ENCODE measurements around the gene SLC35E4.

DNA sequence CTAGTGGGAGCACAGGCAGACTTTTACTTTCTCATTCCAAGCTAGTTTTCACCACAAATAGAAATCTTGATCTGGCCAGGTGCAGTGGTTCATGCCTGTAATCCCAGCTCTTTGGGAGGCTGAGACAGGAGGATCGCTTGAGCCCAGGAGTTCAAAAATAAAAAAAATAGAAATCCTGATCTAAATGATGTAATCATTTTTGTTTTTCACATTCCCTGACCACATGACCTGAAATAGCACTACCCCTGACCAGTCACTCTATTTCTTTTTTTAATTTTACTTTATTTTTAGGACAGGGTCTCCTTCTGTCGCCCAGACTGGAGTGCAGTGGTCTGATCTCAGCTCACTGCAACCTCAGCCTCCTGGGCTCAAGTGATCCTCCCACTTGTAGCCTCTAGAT, 30.9 kb upstream of the SLC35E4 start:
- TF ChIP-seq, protein P1, sequence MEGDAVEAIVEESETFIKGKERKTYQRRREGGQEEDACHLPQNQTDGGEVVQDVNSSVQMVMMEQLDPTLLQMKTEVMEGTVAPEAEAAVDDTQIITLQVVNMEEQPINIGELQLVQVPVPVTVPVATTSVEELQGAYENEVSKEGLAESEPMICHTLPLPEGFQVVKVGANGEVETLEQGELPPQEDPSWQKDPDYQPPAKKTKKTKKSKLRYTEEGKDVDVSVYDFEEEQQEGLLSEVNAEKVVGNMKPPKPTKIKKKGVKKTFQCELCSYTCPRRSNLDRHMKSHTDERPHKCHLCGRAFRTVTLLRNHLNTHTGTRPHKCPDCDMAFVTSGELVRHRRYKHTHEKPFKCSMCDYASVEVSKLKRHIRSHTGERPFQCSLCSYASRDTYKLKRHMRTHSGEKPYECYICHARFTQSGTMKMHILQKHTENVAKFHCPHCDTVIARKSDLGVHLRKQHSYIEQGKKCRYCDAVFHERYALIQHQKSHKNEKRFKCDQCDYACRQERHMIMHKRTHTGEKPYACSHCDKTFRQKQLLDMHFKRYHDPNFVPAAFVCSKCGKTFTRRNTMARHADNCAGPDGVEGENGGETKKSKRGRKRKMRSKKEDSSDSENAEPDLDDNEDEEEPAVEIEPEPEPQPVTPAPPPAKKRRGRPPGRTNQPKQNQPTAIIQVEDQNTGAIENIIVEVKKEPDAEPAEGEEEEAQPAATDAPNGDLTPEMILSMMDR (IDR thresholded peaks at IDR 0.05) = no peak
- TF ChIP-seq POLR2A (IDR thresholded peaks at IDR 0.05) = no peak
